ENCODE measurements around the gene CALML3. TPM values are rescaled to one million over a fixed set of nuclear protein-coding genes. Genes with fewer than 3 reads are reported as not detected.
"Not testable (repeated sequence)": the region's sequence is repeated elsewhere in the genome, so short reads cannot be mapped to it uniquely, and the experiment has no call there.

CALML3 gene
- total RNA-seq (2014; rRNA removed; shearing (Covaris generic)): not detected in 2 replicates

DNA sequence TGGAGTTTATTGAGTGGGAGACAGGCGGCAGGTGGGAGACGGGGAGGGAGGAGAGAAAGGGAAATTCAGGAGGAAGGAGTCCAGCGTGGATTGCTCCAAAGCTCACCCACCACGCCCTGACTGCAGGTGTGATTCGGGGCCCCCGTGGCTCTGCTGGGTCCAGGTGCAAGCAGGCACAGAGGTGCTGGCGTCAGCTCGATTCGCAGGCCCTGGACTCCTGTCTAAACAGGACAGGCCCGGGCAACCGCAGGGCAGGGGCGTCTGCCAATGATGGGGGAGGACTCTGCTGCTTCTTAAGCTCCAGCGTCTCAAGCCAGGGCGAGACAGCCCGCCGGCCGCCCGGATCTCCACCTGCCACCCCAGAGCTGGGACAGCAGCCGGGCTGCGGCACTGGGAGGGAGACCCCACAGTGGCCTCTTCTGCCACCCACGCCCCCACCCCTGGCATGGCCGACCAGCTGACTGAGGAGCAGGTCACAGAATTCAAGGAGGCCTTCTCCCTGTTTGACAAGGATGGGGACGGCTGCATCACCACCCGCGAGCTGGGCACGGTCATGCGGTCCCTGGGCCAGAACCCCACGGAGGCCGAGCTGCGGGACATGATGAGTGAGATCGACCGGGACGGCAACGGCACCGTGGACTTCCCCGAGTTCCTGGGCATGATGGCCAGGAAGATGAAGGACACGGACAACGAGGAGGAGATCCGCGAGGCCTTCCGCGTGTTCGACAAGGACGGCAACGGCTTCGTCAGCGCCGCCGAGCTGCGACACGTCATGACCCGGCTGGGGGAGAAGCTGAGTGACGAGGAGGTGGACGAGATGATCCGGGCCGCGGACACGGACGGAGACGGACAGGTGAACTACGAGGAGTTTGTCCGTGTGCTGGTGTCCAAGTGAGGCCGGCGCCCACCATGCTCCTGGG is at the start of gene CALML3:
CALML3 (plus strand) TSS at position 321 of the 920 bp plus-strand sequence; CDS start at position 446, 125 bp downstream.
- no peaks in the 10 kb centered on the region for H3K27me3 ChIP-seq (ENCODE audit: control insufficient read depth, insufficient read depth, low read length)
- DNase-seq: no peak
- H3K4me3 ChIP-seq (ENCODE audit: insufficient read depth, low read depth, low read length): no peak within 1 kb of the TSS
- H3K36me3 ChIP-seq (replicated peaks; ENCODE audit: control insufficient read depth, insufficient read depth, low read length): no peaks in the 10 kb centered on the region

DNA sequence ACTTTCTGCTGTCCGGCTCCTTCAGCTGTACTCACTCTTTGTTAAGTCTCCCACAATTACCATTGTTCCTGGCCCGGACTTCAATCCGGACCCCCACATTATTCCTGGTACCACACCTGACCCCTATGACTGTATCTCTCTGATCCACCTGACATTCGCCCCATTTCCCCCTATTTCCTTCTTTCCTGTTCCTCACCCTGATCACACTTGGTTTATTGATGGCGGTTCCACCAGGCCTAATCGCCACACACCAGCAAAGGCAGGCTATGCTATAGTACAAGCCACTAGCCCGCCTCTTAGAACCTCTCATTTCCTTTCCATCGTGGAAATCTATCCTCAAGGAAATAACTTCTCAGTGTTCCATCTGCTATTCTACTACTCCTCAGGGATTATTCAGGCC is 49.7 kb upstream of the CALML3 start:
- H3K4me3 ChIP-seq (ENCODE audit: insufficient read depth, low read depth, low read length); DNase-seq; H3K27me3 ChIP-seq (ENCODE audit: control insufficient read depth, insufficient read depth, low read length); H3K36me3 ChIP-seq (replicated peaks; ENCODE audit: control insufficient read depth, insufficient read depth, low read length): not testable (repeated sequence)

DNA sequence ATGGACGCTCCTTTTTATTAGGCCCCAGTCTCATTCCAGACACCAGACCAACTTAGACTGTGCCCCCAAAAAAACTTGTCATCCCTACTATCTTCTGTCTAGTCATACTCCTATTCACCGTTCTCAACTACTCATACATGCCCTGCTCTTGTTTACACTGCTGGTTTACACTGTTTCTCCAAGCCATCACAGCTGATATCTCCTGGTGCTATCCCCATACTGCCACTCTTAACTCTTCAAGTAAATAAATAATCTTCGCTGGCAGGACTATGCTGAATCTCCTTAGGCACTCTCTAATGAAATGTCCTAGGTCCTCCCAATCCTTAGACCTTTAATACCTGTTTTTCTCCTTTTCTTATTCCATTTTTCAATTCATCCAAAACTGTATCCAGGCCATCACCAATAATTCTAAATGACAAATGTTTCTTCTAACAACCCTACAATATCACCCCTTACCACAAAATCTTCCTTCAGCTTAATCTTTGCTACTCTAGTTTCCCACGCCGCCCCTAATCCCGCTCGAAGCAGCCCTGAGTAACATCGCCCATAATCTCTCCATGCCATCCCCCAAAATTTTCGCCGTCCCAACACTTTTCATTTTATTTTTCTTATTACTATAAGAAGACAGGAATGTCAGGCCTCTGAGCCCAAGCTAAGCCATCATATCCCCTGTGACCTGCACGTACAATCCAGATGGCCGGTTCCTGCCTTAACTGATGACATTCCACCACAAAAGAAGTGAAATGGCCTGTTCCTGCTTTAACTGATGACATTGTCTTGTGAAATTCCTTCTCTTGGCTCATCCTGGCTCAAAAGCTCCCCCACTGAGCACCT is 48.6 kb upstream of the CALML3 start:
- not testable (repeated sequence) for H3K36me3 ChIP-seq (replicated peaks; ENCODE audit: control insufficient read depth, insufficient read depth, low read length); DNase-seq; H3K4me3 ChIP-seq (ENCODE audit: insufficient read depth, low read depth, low read length); H3K27me3 ChIP-seq (ENCODE audit: control insufficient read depth, insufficient read depth, low read length)

DNA sequence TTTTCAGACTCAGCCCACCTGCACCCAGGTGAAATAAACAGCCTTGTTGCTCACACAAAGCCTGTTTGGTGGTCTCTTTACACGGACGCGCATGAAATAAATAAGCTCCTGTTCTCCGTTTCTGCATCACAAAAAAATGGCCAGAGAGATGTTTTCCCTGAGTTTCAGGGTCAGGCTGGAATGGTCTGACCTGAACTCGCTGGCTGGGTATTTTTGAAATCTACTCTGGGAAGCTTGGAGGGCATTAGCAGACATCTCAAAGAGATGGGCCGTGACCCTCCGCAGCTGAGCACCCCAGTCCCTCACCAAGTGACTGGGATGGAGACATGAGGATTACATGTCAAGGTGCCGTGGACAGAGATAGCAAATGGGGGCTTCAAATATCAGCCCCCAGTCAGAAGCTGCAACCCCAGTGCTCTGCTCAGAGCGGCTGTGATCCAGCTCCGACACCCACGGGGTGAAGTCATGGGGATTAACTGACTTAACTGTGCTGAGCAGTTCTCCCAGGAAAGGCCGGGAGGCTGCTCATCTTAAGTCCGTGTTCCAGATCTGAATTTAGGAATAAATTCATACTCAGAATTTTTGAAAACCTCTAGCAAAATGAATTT is 47.7 kb upstream of the CALML3 start:
- Histone ChIP-seq H3K36me3 (replicated peaks; ENCODE audit: control insufficient read depth, insufficient read depth, low read length) (no peaks in the 10 kb centered on the region), H3K4me3 (ENCODE audit: insufficient read depth, low read depth, low read length) (no peak overlapping the region), H3K27me3 (ENCODE audit: control insufficient read depth, insufficient read depth, low read length) (no peaks in the 10 kb centered on the region)
- DNase-seq: peak; percentile 59

DNA sequence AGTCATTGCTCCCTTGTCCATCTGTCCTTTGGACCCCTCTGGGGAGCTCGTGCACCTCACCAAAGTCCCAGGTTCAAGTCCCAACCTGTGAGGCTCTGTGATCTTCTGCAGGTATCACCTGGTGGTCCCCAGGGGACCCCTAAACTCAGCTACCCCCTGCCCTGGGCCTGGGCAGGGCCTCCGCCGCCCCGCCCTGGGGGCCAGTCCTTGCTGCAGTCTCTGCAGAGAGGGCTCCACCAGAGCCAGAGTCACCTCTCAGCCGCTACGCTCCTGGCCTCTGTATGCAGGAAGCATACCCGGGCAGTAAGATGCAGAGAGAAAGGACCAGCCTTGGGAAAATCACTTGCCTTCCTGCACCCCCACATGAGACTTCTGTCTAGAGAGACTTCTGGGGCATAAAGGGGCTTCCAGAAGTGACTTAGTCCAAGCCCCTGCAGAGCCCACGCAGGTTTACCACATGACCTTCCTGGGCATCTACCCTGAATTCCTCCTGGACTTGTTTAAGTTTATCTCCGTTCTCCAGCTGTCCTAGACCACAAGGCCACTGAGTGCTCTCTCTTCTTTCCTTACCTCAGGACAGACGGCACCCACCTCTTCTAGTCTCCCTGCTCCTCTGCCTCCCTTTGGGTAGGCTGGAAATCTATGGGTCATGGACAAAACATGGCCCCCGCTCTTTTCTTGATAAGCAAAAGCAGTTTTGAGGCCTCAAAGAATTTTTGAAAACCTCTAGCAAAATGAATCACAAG is 46.6 kb upstream of the CALML3 start:
- DNase-seq: peak; percentile 36
- Histone ChIP-seq H3K27me3 (ENCODE audit: control insufficient read depth, insufficient read depth, low read length) (no peaks in the 10 kb centered on the region), H3K36me3 (replicated peaks; ENCODE audit: control insufficient read depth, insufficient read depth, low read length) (no peaks in the 10 kb centered on the region), H3K4me3 (ENCODE audit: insufficient read depth, low read depth, low read length) (no peak overlapping the region)

DNA sequence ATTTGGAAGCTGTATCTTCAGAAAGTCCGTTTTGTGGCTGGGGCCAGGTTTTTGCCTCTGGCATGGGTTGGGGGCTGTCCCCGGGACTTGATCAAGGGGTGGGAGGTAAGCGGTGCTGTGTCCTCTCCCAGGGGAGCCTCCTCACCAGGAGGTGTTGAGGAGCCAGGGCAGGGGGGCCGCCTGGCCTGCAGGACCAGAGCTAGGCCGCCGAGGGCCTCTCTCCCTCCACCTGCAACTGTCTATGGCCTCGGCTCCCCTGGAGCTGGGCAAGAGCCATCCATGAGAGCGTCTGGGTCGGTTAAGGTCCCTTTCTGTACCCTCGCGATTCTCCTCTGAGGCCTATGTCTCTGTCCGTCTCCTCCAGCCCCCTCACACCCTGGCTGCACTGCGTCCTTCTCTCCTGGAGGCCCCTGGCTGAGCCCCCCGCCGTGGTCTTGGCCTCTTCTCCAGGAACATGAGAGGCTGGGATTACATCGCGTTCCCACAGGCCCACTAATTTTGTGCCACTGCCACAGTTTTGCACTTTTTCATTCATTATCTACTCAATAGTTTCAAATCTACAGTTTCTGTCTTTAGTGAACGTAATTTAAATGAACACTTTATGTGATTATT is 46.0 kb upstream of the CALML3 start:
- DNase-seq: peak; percentile 52
- no peak overlapping the region for H3K4me3 ChIP-seq (ENCODE audit: insufficient read depth, low read depth, low read length)
- no peaks in the 10 kb centered on the region for H3K36me3 ChIP-seq (replicated peaks; ENCODE audit: control insufficient read depth, insufficient read depth, low read length)
- no peaks in the 10 kb centered on the region for H3K27me3 ChIP-seq (ENCODE audit: control insufficient read depth, insufficient read depth, low read length)

DNA sequence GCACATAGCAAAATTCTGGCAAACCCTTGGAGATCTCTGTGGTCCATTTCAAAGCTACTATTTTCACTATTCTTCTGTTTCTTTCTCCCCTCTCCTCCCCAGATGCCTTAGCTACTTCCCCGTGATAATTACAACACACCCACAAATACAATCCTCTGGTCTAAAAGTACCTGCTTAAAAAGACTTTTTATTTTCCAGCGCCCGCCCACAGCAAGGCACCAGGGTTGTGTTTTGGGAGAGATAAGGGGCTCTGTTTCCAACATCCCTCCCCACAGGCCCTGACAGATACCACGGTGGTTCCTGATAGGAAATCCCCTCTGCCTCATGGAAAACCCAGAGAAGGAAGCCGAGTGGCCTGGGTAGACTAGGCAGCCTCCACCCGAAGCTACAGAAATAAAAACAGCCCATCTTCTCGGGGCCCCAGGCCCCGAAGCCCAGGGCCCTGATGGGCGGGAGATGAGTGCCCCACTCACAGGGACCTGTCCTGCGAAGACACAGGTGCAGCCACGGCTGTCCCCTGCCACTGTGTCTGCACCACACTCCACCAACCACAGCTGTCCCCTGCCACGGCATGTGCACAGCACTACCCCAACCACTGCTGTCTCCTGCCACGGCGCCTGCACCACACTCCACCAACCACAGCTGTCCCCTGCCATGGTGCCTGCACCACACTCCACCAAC is 45.1 kb upstream of the CALML3 start:
- H3K27me3 ChIP-seq (ENCODE audit: control insufficient read depth, insufficient read depth, low read length): no peaks in the 10 kb centered on the region
- H3K4me3 ChIP-seq (ENCODE audit: insufficient read depth, low read depth, low read length): no peak overlapping the region
- DNase-seq: peak; percentile 38
- no peaks in the 10 kb centered on the region for H3K36me3 ChIP-seq (replicated peaks; ENCODE audit: control insufficient read depth, insufficient read depth, low read length)

DNA sequence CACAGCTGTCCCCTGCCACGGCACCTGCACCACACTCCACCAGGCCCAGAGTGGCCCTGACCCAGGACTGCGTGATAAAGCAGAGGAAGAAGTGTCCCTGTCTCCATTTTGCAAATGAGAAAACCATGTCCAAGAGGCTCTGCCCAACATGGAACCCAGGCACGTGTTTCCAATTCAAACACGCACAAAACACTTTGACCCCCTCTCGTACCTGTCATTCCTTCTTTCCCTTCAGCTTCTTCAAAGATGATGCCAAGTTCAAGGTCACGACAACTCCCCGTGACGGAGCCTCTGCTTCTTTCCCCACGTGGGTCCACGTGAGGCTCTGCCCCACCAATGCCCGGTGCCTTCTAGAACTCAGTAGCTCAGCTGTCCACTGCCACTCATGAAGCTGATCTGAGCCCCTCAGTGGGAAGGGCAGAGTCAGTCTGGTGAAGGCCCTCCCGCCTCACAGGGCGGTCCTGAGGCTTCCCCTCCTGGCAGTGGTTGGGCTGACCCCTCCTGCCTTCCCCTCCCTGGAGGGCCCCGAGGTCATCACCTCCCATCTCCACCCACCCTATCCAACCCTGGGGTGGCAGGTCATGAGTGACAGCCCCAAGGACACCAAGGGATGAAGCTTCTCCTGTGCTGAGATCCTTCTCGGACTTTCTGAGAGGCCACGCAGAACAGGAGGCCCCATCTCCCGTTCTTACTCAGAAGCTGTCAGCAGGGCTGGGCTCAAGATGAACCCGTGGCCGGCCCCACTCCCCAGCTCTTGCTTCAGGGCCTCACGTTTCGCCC is 44.4 kb upstream of the CALML3 start:
- H3K4me3 ChIP-seq (ENCODE audit: insufficient read depth, low read depth, low read length): no peak overlapping the region
- DNase-seq: peak; percentile 28
- no peaks in the 10 kb centered on the region for H3K27me3 ChIP-seq (ENCODE audit: control insufficient read depth, insufficient read depth, low read length)
- H3K36me3 ChIP-seq (replicated peaks; ENCODE audit: control insufficient read depth, insufficient read depth, low read length): no peaks in the 10 kb centered on the region

DNA sequence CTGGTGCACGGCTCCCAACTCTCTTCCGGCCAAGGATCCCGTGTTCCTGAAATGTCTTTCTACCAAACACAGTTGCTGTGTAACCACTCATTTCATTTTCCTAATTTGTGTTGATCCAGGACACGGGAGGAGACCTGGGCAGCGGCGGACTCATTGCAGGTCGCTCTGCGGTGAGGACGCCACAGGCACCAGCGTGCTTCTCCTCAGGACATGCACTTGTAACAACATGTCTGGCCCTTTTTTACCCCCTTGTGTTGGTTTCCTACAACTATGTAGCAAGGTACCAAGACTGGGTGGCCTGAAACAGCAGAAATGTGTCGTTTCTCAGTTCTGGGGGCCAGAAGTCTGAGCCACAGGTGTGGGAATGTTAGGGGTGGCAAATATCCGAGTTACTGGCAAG is 43.6 kb upstream of the CALML3 start:
- peak; percentile 38 for DNase-seq
- Histone ChIP-seq H3K27me3 (ENCODE audit: control insufficient read depth, insufficient read depth, low read length) (no peaks in the 10 kb centered on the region), H3K36me3 (replicated peaks; ENCODE audit: control insufficient read depth, insufficient read depth, low read length) (no peaks in the 10 kb centered on the region), H3K4me3 (ENCODE audit: insufficient read depth, low read depth, low read length) (no peak overlapping the region)

DNA sequence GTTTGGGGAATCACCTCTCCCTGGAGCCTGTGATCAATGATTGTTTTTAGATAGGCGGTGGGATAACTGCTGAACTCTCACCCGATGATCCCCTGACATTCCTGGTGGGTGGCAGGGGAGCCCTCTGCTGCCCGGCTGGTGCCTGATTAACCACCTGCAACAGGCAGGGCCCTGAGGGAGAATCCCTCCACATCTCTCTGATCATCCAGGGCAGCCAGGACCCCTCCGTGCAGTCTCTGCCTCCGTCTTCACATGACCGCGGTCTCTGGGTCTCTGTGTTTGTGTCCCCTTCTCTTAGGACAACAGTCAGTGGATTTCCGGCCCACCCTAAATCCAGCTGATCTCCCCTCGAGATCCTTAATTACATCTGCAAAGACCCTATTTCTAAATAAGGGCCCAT is 42.7 kb upstream of the CALML3 start:
- DNase-seq: peak; percentile 36

DNA sequence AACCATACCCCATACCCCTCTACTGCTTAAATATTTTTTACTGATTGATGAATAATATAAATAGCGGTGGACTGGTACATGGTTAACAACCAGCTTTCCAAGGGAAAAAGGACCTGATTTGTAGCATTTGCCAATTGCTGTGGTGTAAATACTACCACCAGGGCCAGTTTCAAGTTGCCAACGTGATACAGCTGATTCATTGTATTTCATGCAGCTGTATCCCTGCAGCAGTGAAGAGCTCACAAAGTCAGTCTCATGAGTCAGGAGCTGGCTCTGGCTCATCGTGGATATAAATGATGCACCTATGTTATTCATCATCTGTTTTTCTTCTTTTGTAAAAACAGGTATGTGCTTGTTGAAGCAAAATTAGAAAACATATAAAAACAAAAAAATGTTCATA is 40.6 kb upstream of the CALML3 start:
- H3K27me3 ChIP-seq (ENCODE audit: control insufficient read depth, insufficient read depth, low read length): no peaks in the 10 kb centered on the region
- H3K4me3 ChIP-seq (ENCODE audit: insufficient read depth, low read depth, low read length): no peak overlapping the region
- no peak for DNase-seq
- no peaks in the 10 kb centered on the region for H3K36me3 ChIP-seq (replicated peaks; ENCODE audit: control insufficient read depth, insufficient read depth, low read length)

More for the DNA sequence above, 42.7 kb upstream of the CALML3 start:
- H3K4me3 ChIP-seq (ENCODE audit: insufficient read depth, low read depth, low read length): no peak overlapping the region
- H3K27me3 ChIP-seq (ENCODE audit: control insufficient read depth, insufficient read depth, low read length): no peaks in the 10 kb centered on the region
- H3K36me3 ChIP-seq (replicated peaks; ENCODE audit: control insufficient read depth, insufficient read depth, low read length): no peaks in the 10 kb centered on the region

DNA sequence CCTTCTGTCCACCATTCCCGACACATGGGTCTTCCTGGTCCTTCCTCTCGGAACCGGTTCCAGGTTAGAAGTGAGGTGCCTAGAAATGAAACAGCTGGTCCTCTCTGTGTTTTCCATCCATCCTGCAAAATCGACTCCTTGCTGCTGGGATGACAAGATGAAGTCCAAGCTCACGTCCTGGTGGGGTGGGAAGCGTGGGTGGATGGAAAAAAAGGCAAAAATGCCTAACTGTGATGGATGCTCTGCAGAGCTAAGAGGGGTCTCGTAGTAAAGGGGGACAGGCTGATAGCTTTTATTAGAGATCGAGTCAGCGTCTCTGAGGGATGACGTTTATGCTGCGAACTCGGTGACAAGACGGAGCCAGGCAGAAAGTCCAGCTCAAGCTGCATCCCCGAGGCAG is 39.5 kb upstream of the CALML3 start:
- H3K27me3 ChIP-seq (ENCODE audit: control insufficient read depth, insufficient read depth, low read length): no peaks in the 10 kb centered on the region
- no peak overlapping the region for H3K4me3 ChIP-seq (ENCODE audit: insufficient read depth, low read depth, low read length)
- no peak for DNase-seq
- H3K36me3 ChIP-seq (replicated peaks; ENCODE audit: control insufficient read depth, insufficient read depth, low read length): no peaks in the 10 kb centered on the region
